ENCODE results near the gene ATG16L1. TPM values are rescaled to one million over a fixed set of nuclear protein-coding genes. Genes with fewer than 3 reads are reported as not detected.

ATG16L1 gene
- total and polyA plus RNA-seq, 2 donors (not counting 3 experiments of a cell fraction or from before 2014, with no cell fraction given), result 18.1 to 29.8 TPM

DNA sequence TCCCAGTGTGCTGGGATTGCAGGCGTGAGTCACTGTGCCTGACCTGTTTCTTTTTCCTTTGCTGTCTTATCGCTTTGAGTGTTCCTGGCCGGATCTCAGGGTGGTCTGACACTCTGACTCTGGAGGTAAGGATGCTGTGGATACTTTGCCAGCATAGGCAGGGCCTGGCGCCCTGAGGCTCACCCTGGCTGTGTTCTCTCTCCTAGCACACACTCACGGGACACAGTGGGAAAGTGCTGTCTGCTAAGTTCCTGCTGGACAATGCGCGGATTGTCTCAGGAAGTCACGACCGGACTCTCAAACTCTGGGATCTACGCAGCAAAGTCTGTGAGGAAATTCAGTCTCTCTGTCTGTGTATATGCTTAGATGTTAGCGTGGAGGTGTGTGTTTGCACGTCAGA, 38.2 kb downstream of the ATG16L1 start:
- H3K9me1 ChIP-seq (replicated peaks; ENCODE audit: control insufficient read depth, extremely low read depth, insufficient read depth, low read length), result no peaks in the 10 kb centered on the region
- H3K27ac ChIP-seq (ENCODE audit: insufficient read depth, low read depth, low read length), result no peak overlapping the region
- peaks cover 3% of the 10 kb centered on the region for H3K4me1 ChIP-seq (ENCODE audit: control insufficient read depth, extremely low read depth, insufficient read depth, low read length)
- DNase-seq (ENCODE audit: low read depth, low spot score), result no peak
- no peaks in the 10 kb centered on the region for H3K27me3 ChIP-seq (ENCODE audit: control insufficient read depth in 2 of 2, insufficient read depth in 2 of 2, low read length in 2 of 2)
- BruUV-seq (replicated peaks), result no TSS peak
- dilution Hi-C loops (cut with MboI; ENCODE audit: extremely low pct_ligation_motif_present, low sequenced_read_pairs), result no loop called here
- intact Hi-C loops (cut with micrococcal nuclease), result loop anchor here (10.0 kb wide), 1 partner anchor 545 kb away; no protein-coding TSS in a partner anchor
- FAIRE-seq, result no peak
- POLR2A ChIA-PET, result no interaction called here
- CTCF ChIA-PET, result interaction anchor here (1.3 kb wide), 1 partner anchor 154 kb away, joined by 6 read pairs; no protein-coding TSS in a partner anchor
- no peak overlapping the region for H3K4me3 ChIP-seq (replicated peaks in 1 of 3; ENCODE audit: insufficient read depth in 1 of 3, low read depth in 1 of 3, low read length in 3 of 3)
- peaks cover 20 to 64% of the 10 kb centered on the region in 2 experiments for H3K36me3 ChIP-seq (ENCODE audit: control insufficient read depth in 2 of 2, extremely low read depth in 1 of 2, insufficient read depth in 2 of 2, low read length in 2 of 2)
- H3K9ac ChIP-seq (replicated peaks; ENCODE audit: extremely low read depth, insufficient read depth, low read length), result no peak overlapping the region
- no peaks in the 10 kb centered on the region for H4K20me1 ChIP-seq (replicated peaks; ENCODE audit: control insufficient read depth, extremely low read depth, insufficient read depth, low read length)
- no peaks in the 10 kb centered on the region for H3K79me2 ChIP-seq (ENCODE audit: control insufficient read depth, insufficient read depth, low read length)
- no peak for TF ChIP-seq MYC (IDR thresholded peaks at IDR 0.05; ENCODE audit: low read depth, low read length)
- TF ChIP-seq JUN (IDR thresholded peaks at IDR 0.05; ENCODE audit: borderline replicate concordance, insufficient read depth, insufficient read length, low read depth), result no peak
- TF ChIP-seq, protein P1, sequence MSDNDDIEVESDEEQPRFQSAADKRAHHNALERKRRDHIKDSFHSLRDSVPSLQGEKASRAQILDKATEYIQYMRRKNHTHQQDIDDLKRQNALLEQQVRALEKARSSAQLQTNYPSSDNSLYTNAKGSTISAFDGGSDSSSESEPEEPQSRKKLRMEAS (IDR thresholded peaks at IDR 0.05; ENCODE audit: insufficient read depth, insufficient read length), result no peak
- H3K4me2 ChIP-seq (ENCODE audit: insufficient read depth, low read length), result no peak overlapping the region
- no peaks in the 10 kb centered on the region for H3K9me3 ChIP-seq (replicated peaks; ENCODE audit: control insufficient read depth, insufficient read depth, low read length)
- no peak overlapping the region for H2AFZ ChIP-seq (ENCODE audit: low read depth, low read length)

GRCh38 chr2:233290051-233290845, 38.8 kb downstream of the ATG16L1 start:
- Histone ChIP-seq H3K9me1 (replicated peaks; ENCODE audit: control insufficient read depth, extremely low read depth, insufficient read depth, low read length) (no peaks in the 10 kb centered on the region), H3K4me3 (replicated peaks in 1 of 3; ENCODE audit: insufficient read depth in 1 of 3, low read depth in 1 of 3, low read length in 3 of 3) (no peak overlapping the region), H3K27me3 (ENCODE audit: control insufficient read depth in 2 of 2, insufficient read depth in 2 of 2, low read length in 2 of 2) (no peaks in the 10 kb centered on the region), H3K9me3 (replicated peaks; ENCODE audit: control insufficient read depth, insufficient read depth, low read length) (no peaks in the 10 kb centered on the region), H3K4me1 (ENCODE audit: control insufficient read depth, extremely low read depth, insufficient read depth, low read length) (peaks cover 3% of the 10 kb centered on the region), H3K79me2 (ENCODE audit: control insufficient read depth, insufficient read depth, low read length) (no peaks in the 10 kb centered on the region), H2AFZ (ENCODE audit: low read depth, low read length) (no peak overlapping the region), H3K27ac (ENCODE audit: insufficient read depth, low read depth, low read length) (no peak overlapping the region), H3K36me3 (ENCODE audit: control insufficient read depth in 2 of 2, extremely low read depth in 1 of 2, insufficient read depth in 2 of 2, low read length in 2 of 2) (peaks cover 22 to 63% of the 10 kb centered on the region in 2 experiments), H3K4me2 (ENCODE audit: insufficient read depth, low read length) (no peak overlapping the region), H4K20me1 (replicated peaks; ENCODE audit: control insufficient read depth, extremely low read depth, insufficient read depth, low read length) (no peaks in the 10 kb centered on the region), H3K9ac (replicated peaks; ENCODE audit: extremely low read depth, insufficient read depth, low read length) (no peak overlapping the region)
- no TSS peak for BruUV-seq (replicated peaks)
- intact Hi-C loops (cut with micrococcal nuclease) (no loop called here), dilution Hi-C loops (cut with MboI; ENCODE audit: extremely low pct_ligation_motif_present, low sequenced_read_pairs) (no loop called here)
- POLR2A ChIA-PET, result no interaction called here
- CTCF ChIA-PET, result no interaction called here
- FAIRE-seq, result no peak
- no peak for DNase-seq (ENCODE audit: low read depth, low spot score)
- TF ChIP-seq CTCF (IDR thresholded peaks at IDR 0.05; ENCODE audit: extremely low read depth in 1 of 2, insufficient read depth in 1 of 2, low read depth in 1 of 2, low read length in 2 of 2) (no peak), POLR2A (IDR thresholded peaks at IDR 0.05; ENCODE audit: low read depth, low read length) (no peak), FOS (IDR thresholded peaks at IDR 0.05; ENCODE audit: borderline replicate concordance, insufficient read depth, low read length) (no peak), POLR2AphosphoS5 (IDR thresholded peaks at IDR 0.05; ENCODE audit: insufficient read depth, low read depth, low read length) (no peak), GATA2 (IDR thresholded peaks at IDR 0.05; ENCODE audit: insufficient read depth, insufficient read length, low read depth, low read length) (no peak), EZH2 (IDR thresholded peaks at IDR 0.05; ENCODE audit: borderline replicate concordance, low read depth, low read length, severe bottlenecking) (no peak)
- TF ChIP-seq, protein P1 (IDR thresholded peaks at IDR 0.05; ENCODE audit: insufficient read depth, insufficient read length), result no peak
